ENCODE data around the gene S100A5. TPM values are rescaled to one million over a fixed set of nuclear protein-coding genes. Genes with fewer than 3 reads are reported as not detected.

Gene S100A5
- total and polyA plus RNA-seq, 9 of the 15 experiments (the other 6 are each of a cell fraction or from before 2014, with no cell fraction given), result 0.56 to 1.4 (median 0.64) TPM; not detected in 5

DNA sequence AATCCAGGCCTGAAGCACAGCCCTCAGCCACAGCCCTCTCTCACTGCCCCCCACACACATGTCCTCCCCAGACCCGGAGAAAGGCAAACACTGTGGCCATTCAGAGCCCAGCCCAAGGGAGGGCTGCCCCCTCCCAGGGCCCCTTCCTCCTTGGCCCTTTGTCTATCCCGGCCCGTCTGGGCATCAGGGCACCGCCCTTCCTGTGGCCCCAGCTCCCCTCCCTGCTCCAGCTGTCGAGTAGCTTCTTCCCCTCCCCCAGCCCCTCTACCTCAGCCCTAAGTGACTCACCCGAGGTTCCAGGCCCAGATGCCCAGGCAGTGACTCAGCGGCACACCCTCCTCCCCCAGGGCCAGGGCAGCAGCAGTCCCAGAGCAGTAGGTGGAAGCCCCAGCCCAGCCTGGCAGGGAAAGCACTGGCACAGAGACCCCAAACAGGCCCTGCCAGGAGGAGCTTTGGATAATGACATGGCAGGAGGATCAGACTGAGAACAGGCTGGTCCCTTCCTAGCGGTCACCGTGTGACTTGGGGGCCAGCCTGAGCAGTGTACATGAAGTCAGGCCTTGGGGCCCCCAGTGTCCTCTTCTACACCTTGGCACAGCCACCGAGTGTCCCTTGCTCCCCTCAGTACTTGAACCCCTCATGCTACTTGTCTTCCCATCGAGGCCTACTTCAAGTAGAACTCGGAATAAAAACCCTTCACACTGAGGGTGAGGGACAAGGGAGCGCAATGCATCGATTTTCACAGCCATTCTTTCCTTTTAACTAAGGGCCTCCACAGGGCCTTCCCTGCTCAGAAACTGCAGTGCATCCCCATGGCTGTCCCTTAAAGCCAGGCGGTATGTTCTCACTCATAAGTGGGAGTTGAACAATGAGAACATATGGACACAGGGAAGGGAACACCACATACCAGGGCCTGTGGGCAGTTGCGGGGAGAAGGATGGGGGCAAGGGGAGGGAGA, 26.0 kb upstream of the S100A5 start (continued):
- TF ChIP-seq, protein P1, sequence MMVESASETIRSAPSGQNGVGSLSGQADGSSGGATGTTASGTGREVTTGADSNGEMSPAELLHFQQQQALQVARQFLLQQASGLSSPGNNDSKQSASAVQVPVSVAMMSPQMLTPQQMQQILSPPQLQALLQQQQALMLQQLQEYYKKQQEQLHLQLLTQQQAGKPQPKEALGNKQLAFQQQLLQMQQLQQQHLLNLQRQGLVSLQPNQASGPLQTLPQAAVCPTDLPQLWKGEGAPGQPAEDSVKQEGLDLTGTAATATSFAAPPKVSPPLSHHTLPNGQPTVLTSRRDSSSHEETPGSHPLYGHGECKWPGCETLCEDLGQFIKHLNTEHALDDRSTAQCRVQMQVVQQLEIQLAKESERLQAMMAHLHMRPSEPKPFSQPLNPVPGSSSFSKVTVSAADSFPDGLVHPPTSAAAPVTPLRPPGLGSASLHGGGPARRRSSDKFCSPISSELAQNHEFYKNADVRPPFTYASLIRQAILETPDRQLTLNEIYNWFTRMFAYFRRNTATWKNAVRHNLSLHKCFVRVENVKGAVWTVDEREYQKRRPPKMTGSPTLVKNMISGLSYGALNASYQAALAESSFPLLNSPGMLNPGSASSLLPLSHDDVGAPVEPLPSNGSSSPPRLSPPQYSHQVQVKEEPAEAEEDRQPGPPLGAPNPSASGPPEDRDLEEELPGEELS (CRISPR knock-in tag; IDR thresholded peaks at IDR 0.05; ENCODE audit: borderline replicate concordance), result 0 out of 2 replicates have a peak, but pooled peaks have one; percentile 48
- TF ChIP-seq NCOA4 (IDR thresholded peaks at IDR 0.05; ENCODE audit: partially characterized antibody) (no peak), ZNF584 (CRISPR knock-in tag; IDR thresholded peaks at IDR 0.05; ENCODE audit: low read depth) (no peak), CHCHD3 (CRISPR knock-in tag; IDR thresholded peaks at IDR 0.05) (0 out of 2 replicates have a peak, but pooled peaks have one; percentile 48), FOXK2 (conservative IDR thresholded peaks at IDR 0.05 in 1 of 2, IDR thresholded peaks at IDR 0.05 in 1 of 2; ENCODE audit: low read depth in 2 of 2) (0 out of 4 replicates have a peak, but pooled peaks of 1 of the 2 experiments have one; percentile 34), SREBF2 (CRISPR knock-in tag; IDR thresholded peaks at IDR 0.05) (no peak), POLR2B (IDR thresholded peaks at IDR 0.05; ENCODE audit: low read depth, partially characterized antibody) (no peak), ETV6 (IDR thresholded peaks at IDR 0.05; ENCODE audit: borderline replicate concordance in 1 of 2, low read depth in 2 of 2, low read length in 1 of 2) (no peak; a peak in 1 of 4 replicates), ETV6 (CRISPR knock-in tag; IDR thresholded peaks at IDR 0.05; ENCODE audit: borderline replicate concordance) (no peak)
- TF ChIP-seq, protein P2, sequence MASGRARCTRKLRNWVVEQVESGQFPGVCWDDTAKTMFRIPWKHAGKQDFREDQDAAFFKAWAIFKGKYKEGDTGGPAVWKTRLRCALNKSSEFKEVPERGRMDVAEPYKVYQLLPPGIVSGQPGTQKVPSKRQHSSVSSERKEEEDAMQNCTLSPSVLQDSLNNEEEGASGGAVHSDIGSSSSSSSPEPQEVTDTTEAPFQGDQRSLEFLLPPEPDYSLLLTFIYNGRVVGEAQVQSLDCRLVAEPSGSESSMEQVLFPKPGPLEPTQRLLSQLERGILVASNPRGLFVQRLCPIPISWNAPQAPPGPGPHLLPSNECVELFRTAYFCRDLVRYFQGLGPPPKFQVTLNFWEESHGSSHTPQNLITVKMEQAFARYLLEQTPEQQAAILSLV (tag; IDR thresholded peaks at IDR 0.05), result peak; percentile 15; the same call in 1 of the 2 replicates
- TF ChIP-seq, protein P3, sequence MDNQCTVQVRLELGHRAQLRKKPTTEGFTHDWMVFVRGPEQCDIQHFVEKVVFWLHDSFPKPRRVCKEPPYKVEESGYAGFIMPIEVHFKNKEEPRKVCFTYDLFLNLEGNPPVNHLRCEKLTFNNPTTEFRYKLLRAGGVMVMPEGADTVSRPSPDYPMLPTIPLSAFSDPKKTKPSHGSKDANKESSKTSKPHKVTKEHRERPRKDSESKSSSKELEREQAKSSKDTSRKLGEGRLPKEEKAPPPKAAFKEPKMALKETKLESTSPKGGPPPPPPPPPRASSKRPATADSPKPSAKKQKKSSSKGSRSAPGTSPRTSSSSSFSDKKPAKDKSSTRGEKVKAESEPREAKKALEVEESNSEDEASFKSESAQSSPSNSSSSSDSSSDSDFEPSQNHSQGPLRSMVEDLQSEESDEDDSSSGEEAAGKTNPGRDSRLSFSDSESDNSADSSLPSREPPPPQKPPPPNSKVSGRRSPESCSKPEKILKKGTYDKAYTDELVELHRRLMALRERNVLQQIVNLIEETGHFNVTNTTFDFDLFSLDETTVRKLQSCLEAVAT (IDR thresholded peaks at IDR 0.05), result no peak
- TF ChIP-seq, protein P4, sequence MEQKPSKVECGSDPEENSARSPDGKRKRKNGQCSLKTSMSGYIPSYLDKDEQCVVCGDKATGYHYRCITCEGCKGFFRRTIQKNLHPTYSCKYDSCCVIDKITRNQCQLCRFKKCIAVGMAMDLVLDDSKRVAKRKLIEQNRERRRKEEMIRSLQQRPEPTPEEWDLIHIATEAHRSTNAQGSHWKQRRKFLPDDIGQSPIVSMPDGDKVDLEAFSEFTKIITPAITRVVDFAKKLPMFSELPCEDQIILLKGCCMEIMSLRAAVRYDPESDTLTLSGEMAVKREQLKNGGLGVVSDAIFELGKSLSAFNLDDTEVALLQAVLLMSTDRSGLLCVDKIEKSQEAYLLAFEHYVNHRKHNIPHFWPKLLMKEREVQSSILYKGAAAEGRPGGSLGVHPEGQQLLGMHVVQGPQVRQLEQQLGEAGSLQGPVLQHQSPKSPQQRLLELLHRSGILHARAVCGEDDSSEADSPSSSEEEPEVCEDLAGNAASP (IDR thresholded peaks at IDR 0.05), result no peak
- TF ChIP-seq, protein P5, sequence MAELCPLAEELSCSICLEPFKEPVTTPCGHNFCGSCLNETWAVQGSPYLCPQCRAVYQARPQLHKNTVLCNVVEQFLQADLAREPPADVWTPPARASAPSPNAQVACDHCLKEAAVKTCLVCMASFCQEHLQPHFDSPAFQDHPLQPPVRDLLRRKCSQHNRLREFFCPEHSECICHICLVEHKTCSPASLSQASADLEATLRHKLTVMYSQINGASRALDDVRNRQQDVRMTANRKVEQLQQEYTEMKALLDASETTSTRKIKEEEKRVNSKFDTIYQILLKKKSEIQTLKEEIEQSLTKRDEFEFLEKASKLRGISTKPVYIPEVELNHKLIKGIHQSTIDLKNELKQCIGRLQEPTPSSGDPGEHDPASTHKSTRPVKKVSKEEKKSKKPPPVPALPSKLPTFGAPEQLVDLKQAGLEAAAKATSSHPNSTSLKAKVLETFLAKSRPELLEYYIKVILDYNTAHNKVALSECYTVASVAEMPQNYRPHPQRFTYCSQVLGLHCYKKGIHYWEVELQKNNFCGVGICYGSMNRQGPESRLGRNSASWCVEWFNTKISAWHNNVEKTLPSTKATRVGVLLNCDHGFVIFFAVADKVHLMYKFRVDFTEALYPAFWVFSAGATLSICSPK (IDR thresholded peaks at IDR 0.05; ENCODE audit: borderline replicate concordance), result no peak
- TF ChIP-seq, protein P6, sequence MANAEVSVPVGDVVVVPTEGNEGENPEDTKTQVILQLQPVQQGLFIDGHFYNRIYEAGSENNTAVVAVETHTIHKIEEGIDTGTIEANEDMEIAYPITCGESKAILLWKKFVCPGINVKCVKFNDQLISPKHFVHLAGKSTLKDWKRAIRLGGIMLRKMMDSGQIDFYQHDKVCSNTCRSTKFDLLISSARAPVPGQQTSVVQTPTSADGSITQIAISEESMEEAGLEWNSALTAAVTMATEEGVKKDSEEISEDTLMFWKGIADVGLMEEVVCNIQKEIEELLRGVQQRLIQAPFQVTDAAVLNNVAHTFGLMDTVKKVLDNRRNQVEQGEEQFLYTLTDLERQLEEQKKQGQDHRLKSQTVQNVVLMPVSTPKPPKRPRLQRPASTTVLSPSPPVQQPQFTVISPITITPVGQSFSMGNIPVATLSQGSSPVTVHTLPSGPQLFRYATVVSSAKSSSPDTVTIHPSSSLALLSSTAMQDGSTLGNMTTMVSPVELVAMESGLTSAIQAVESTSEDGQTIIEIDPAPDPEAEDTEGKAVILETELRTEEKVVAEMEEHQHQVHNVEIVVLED (CRISPR knock-in tag; IDR thresholded peaks at IDR 0.05), result no peak

Measured in K562 (cell line).